ENCODE results near the gene VGLL3. TPM values are rescaled to one million over a fixed set of nuclear protein-coding genes. Genes with fewer than 3 reads are reported as not detected.

The VGLL3 gene
- total and polyA plus RNA-seq, 9 donors = 7.7 to 36.3 (median 20.4) TPM

- no peak for DNase-seq
- intact Hi-C loops (cut with DNase I) = no loop called here
- Histone ChIP-seq H3K4me1 (ENCODE audit: insufficient read depth) (no peaks in the 10 kb centered on the region), H3K36me3 (no peaks in the 10 kb centered on the region), H3K27ac (no peak overlapping the region), H3K9me3 (no peaks in the 10 kb centered on the region), H3K27me3 (no peaks in the 10 kb centered on the region), H3K4me3 (no peak overlapping the region)
- TF ChIP-seq EP300 (IDR thresholded peaks at IDR 0.05) = no peak
- TF ChIP-seq, protein P1, sequence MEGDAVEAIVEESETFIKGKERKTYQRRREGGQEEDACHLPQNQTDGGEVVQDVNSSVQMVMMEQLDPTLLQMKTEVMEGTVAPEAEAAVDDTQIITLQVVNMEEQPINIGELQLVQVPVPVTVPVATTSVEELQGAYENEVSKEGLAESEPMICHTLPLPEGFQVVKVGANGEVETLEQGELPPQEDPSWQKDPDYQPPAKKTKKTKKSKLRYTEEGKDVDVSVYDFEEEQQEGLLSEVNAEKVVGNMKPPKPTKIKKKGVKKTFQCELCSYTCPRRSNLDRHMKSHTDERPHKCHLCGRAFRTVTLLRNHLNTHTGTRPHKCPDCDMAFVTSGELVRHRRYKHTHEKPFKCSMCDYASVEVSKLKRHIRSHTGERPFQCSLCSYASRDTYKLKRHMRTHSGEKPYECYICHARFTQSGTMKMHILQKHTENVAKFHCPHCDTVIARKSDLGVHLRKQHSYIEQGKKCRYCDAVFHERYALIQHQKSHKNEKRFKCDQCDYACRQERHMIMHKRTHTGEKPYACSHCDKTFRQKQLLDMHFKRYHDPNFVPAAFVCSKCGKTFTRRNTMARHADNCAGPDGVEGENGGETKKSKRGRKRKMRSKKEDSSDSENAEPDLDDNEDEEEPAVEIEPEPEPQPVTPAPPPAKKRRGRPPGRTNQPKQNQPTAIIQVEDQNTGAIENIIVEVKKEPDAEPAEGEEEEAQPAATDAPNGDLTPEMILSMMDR (IDR thresholded peaks at IDR 0.05) = no peak
- no peak for TF ChIP-seq POLR2A (IDR thresholded peaks at IDR 0.05)
- WGBS, 3 donors = 93 to 98% (median 97%) methylated on average over 3 of the region's 3 CpGs
Observed at GRCh38 chr3:86965166-86965565, 25.8 kb downstream of the VGLL3 start.

- Histone ChIP-seq H3K4me3 (no peak overlapping the region), H3K4me1 (ENCODE audit: insufficient read depth) (no peaks in the 10 kb centered on the region), H3K36me3 (no peaks in the 10 kb centered on the region), H3K27ac (no peak overlapping the region), H3K9me3 (no peaks in the 10 kb centered on the region), H3K27me3 (no peaks in the 10 kb centered on the region)
- intact Hi-C loops (cut with DNase I) = no loop called here
- no peak for DNase-seq
- TF ChIP-seq EP300 (IDR thresholded peaks at IDR 0.05) (no peak), POLR2A (IDR thresholded peaks at IDR 0.05) (no peak)
- TF ChIP-seq, protein P1 (IDR thresholded peaks at IDR 0.05) = no peak
- WGBS, 3 donors = 39 to 98% (median 81%) methylated on average over 1 of the region's 1 CpG
Observed at GRCh38 chr3:86963611-86964010, 27.3 kb downstream of the VGLL3 start.

DNA sequence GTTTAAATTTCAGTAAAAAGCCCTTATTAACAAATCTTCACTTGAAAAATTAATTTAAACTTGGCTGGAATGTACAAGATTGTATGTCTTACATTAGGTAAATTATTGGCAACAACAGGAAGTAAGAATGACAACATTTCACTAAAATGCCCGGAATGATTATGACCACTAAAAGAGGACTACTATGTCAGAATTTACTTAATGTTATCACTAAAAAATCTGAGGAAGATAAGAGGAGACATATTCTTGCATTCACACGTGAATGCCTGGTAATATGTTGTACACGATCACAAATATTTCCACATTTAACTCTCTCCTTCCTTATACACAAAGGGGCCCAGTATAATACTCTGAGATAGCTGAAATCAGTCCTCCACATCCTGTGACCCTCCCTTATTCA, 29.7 kb downstream of the VGLL3 start:
- no peak for DNase-seq
- intact Hi-C loops (cut with DNase I) = no loop called here

GRCh38 chr3:86960550-86960949, 30.4 kb downstream of the VGLL3 start:
- Histone ChIP-seq H3K4me1 (ENCODE audit: insufficient read depth) (no peaks in the 10 kb centered on the region), H3K4me3 (no peak overlapping the region), H3K36me3 (no peaks in the 10 kb centered on the region), H3K27me3 (no peaks in the 10 kb centered on the region), H3K9me3 (no peaks in the 10 kb centered on the region), H3K27ac (no peak overlapping the region)
- intact Hi-C loops (cut with DNase I) = no loop called here
- whole genome bisulfite sequencing, 3 donors = 78 to 89% (median 89%) methylated on average over 3 of the region's 3 CpGs
- TF ChIP-seq POLR2A (IDR thresholded peaks at IDR 0.05) (no peak), EP300 (IDR thresholded peaks at IDR 0.05) (no peak)
- TF ChIP-seq, protein P1 (IDR thresholded peaks at IDR 0.05) = no peak
- no peak for DNase-seq

More for the DNA sequence above, 29.7 kb downstream of the VGLL3 start:
- no peak overlapping the region for H3K27ac ChIP-seq
- WGBS, 3 donors = 17 to 28% (median 25%) methylated on average over 3 of the region's 3 CpGs
- no peak for TF ChIP-seq POLR2A (IDR thresholded peaks at IDR 0.05)
- TF ChIP-seq, protein P1 (IDR thresholded peaks at IDR 0.05) = no peak
- no peak for TF ChIP-seq EP300 (IDR thresholded peaks at IDR 0.05)
- H3K36me3 ChIP-seq = no peaks in the 10 kb centered on the region
- no peaks in the 10 kb centered on the region for H3K4me1 ChIP-seq (ENCODE audit: insufficient read depth)
- H3K9me3 ChIP-seq = no peaks in the 10 kb centered on the region
- H3K27me3 ChIP-seq = no peaks in the 10 kb centered on the region
- H3K4me3 ChIP-seq = no peak overlapping the region
